Fibroblast of lung (primary cell): ENCODE data around the gene BTLA. TPM values are rescaled to one million over a fixed set of nuclear protein-coding genes. Genes with fewer than 3 reads are reported as not detected.

Source experiments
- DNase-seq, 2 donors: peaks; one replicate each; pipeline versions ENCODE4 v3.0.0 to v3.0.0-alpha.2; 2010; ENCODE audit warnings: low read depth in 2 of 2
- H2AFZ ChIP-seq: 2 replicates; pipeline ENCODE4 v1.5.1; 2012; ENCODE audit warnings: low read length, control low read depth, inconsistent platforms
- H3K27ac ChIP-seq: 2 replicates; pipeline ENCODE4 v1.5.1; 2011; ENCODE audit warnings: low read length, control low read depth; ENCODE audit not compliant: insufficient read depth
- H3K27me3 ChIP-seq: 2 replicates; pipeline ENCODE4 v1.5.1; 2011; ENCODE audit warnings: mild to moderate bottlenecking, low read length; ENCODE audit not compliant: control insufficient read depth, insufficient read depth
- H3K36me3 ChIP-seq: 2 replicates; pipeline ENCODE4 v1.5.1; 2011; ENCODE audit warnings: low read length; ENCODE audit not compliant: control insufficient read depth, insufficient read depth
- H3K4me1 ChIP-seq: 2 replicates; pipeline ENCODE4 v1.5.1; 2011; ENCODE audit warnings: low read length; ENCODE audit not compliant: control insufficient read depth, insufficient read depth; ENCODE audit errors: extremely low read depth
- H3K4me2 ChIP-seq: 2 replicates; pipeline ENCODE4 v1.5.1; 2011; ENCODE audit warnings: low read length, control low read depth; ENCODE audit not compliant: insufficient read depth; ENCODE audit errors: extremely low read depth
- H3K4me3 ChIP-seq, 4 experiments: fragments of 200-600 bp in 1 of 4; sonication (generic) in 1 of 4; replicated peaks in 1 of 4; 2 replicates each; pipeline ENCODE4 v1.5.1; 2011 to 2016; ENCODE audit warnings: low read length in 4 of 4, low read depth in 3 of 4, mild to moderate bottlenecking in 3 of 4, control low read depth in 2 of 4, inconsistent platforms in 1 of 4, mixed read lengths in 1 of 4; ENCODE audit not compliant: insufficient read depth in 1 of 4; ENCODE audit errors: control extremely low read depth in 1 of 4
- H3K79me2 ChIP-seq: 2 replicates; pipeline ENCODE4 v1.5.1; 2012; ENCODE audit warnings: mild to moderate bottlenecking, low read length, inconsistent platforms; ENCODE audit not compliant: control insufficient read depth, insufficient read depth
- H3K9ac ChIP-seq: 2 replicates; pipeline ENCODE4 v1.5.1; 2011; ENCODE audit warnings: mild to moderate bottlenecking, low read length, control low read depth; ENCODE audit not compliant: insufficient read depth
- H3K9me3 ChIP-seq: 2 replicates; pipeline ENCODE4 v1.5.1; 2012; ENCODE audit warnings: low read depth, low read length; ENCODE audit not compliant: control insufficient read depth, insufficient read depth
- H4K20me1 ChIP-seq: 2 replicates; pipeline ENCODE4 v1.5.1; 2011; ENCODE audit warnings: low read length; ENCODE audit not compliant: control insufficient read depth, insufficient read depth; ENCODE audit errors: extremely low read depth
- CTCF ChIP-seq, 2 donors: IDR thresholded peaks in 1 of 2; conservative IDR thresholded peaks in 1 of 2; 1 replicate in 1 of 2; 2 replicates in 1 of 2; pipeline ENCODE4 v1.5.1; 2011 to 2012; ENCODE audit warnings: low read length in 2 of 2, control low read depth in 1 of 2, inconsistent platforms in 1 of 2, low read depth in 1 of 2, mild to moderate bottlenecking in 1 of 2
- EZH2 ChIP-seq: IDR thresholded peaks from 2 replicates; pipeline ENCODE4 v1.5.1; 2012; ENCODE audit warnings: low read length, control low read depth, mild to moderate bottlenecking; ENCODE audit errors: missing control alignments
- polyA plus RNA-seq, 2 donors: library from polyadenylated mRNA; depleted of rRNA in 1 of 2; stranded (reverse) in 1 of 2; unstranded in 1 of 2; fragments of >200 nt; gene quantifications; 2 replicates each; pipeline ENCODE4 v1.2.1, GENCODE V29; 2011 to 2012; ENCODE audit warnings: missing spikeins in 1 of 2
- total RNA-seq: library from RNA; depleted of rRNA; stranded (reverse); fragments of >200 nt; gene quantifications from 2 replicates; pipeline ENCODE4 v1.2.1, GENCODE V29; 2014

Gene BTLA
- total and polyA plus RNA-seq, 2 donors (not counting 1 experiment from before 2014, with no cell fraction given): under 0.01 TPM; not detected in 1

- Histone ChIP-seq H3K27me3 (peaks cover 3% of the 10 kb centered on the region), H3K27ac (no peak overlapping the region), H3K36me3 (no peaks in the 10 kb centered on the region), H3K79me2 (no peaks in the 10 kb centered on the region), H3K9me3 (no peaks in the 10 kb centered on the region), H3K4me3 (no peak overlapping the region), H3K9ac (no peak overlapping the region), H3K4me2 (no peak overlapping the region), H3K4me1 (no peaks in the 10 kb centered on the region), H4K20me1 (no peaks in the 10 kb centered on the region), H2AFZ (no peak overlapping the region)
- no peak for TF ChIP-seq CTCF (conservative IDR thresholded peaks at IDR 0.05 in 1 of 2, IDR thresholded peaks at IDR 0.05 in 1 of 2; ENCODE audit: low read depth in 1 of 2, low read length in 2 of 2)
- no peak for TF ChIP-seq EZH2
- DNase-seq: no peak
Observed at GRCh38 chr3:112508860-112509259, 9.6 kb upstream of the BTLA start.

GRCh38 chr3:112508261-112508660, 9.0 kb upstream of the BTLA start:
- H3K9ac ChIP-seq: no peak overlapping the region
- peaks cover 3% of the 10 kb centered on the region for H3K27me3 ChIP-seq
- no peak for TF ChIP-seq EZH2
- no peak for TF ChIP-seq CTCF (conservative IDR thresholded peaks at IDR 0.05 in 1 of 2, IDR thresholded peaks at IDR 0.05 in 1 of 2; ENCODE audit: low read depth in 1 of 2, low read length in 2 of 2)
- H3K27ac ChIP-seq: no peak overlapping the region
- no peak overlapping the region for H3K4me3 ChIP-seq
- DNase-seq: no peak
- H3K4me1 ChIP-seq: no peaks in the 10 kb centered on the region
- H3K79me2 ChIP-seq: no peaks in the 10 kb centered on the region
- H4K20me1 ChIP-seq: no peaks in the 10 kb centered on the region
- no peak overlapping the region for H3K4me2 ChIP-seq
- H3K36me3 ChIP-seq: no peaks in the 10 kb centered on the region
- H3K9me3 ChIP-seq: no peaks in the 10 kb centered on the region
- no peak overlapping the region for H2AFZ ChIP-seq

GRCh38 chr3:112505907-112506306, 6.6 kb upstream of the BTLA start:
- Histone ChIP-seq H4K20me1 (no peaks in the 10 kb centered on the region), H3K36me3 (no peaks in the 10 kb centered on the region), H3K79me2 (no peaks in the 10 kb centered on the region), H3K4me3 (no peak overlapping the region), H3K27me3 (peaks cover 3% of the 10 kb centered on the region), H3K4me2 (no peak overlapping the region), H2AFZ (no peak overlapping the region), H3K4me1 (no peaks in the 10 kb centered on the region), H3K9me3 (no peaks in the 10 kb centered on the region), H3K27ac (no peak overlapping the region), H3K9ac (no peak overlapping the region)
- TF ChIP-seq CTCF (conservative IDR thresholded peaks at IDR 0.05 in 1 of 2, IDR thresholded peaks at IDR 0.05 in 1 of 2; ENCODE audit: low read depth in 1 of 2, low read length in 2 of 2) (no peak), EZH2 (no peak)
- no peak for DNase-seq
